HepG2 (cell line): ENCODE data around the gene KIAA1755. TPM values are rescaled to one million over a fixed set of nuclear protein-coding genes. Genes with fewer than 3 reads are reported as not detected.

ENCODE experiments used
- ATAC-seq: fragments of 200-7000 bp; cut with Tn5 transposase; 3 replicates; pipeline ENCODE4 v1.9.1; 2020; ENCODE audit warnings: mild to moderate bottlenecking, moderate library complexity
- BruUV-seq: library from RNA; stranded (reverse); fragments of 400-500 nt; replicated peaks from 2 replicates; lab custom pipeline; 2021; lab: Mats Ljungman, UMichigan
- CTCF ChIA-PET: fragments of 300-600 bp; formaldehyde crosslinking; extraction: SDS; loops from one replicate; lab custom pipeline; 2021; ENCODE audit warnings: low total read pairs, inconsistent platforms, low intra/inter-chr PET ratio; lab: Yijun Ruan, JAX
- POLR2A ChIA-PET: fragments of 350-600 bp; sonication (Branson Sonifier 250); formaldehyde crosslinking; loops from one replicate; lab custom pipeline; 2020; ENCODE audit warnings: antibody characterized with exemption, inconsistent platforms; lab: Yijun Ruan, JAX
- DNase-seq: peaks from one replicate; pipeline ENCODE4 v3.0.0-alpha.2; 2015; ENCODE audit warnings: low spot score
- FAIRE-seq: peaks from 3 replicates; lab custom pipeline; 2011; peaks lifted over from hg19 to GRCh38; lab: Jason Lieb, UNC
- H2AFZ ChIP-seq: one replicate; pipeline ENCODE4 v1.6.1; 2011; ENCODE audit warnings: low read length, inconsistent platforms
- H3K27ac ChIP-seq: fragments of 300-600 bp; 3 replicates; pipeline ENCODE4 v1.8.0; 2011; ENCODE audit warnings: mixed run types, mild to moderate bottlenecking, mixed read lengths, low read length, inconsistent platforms; ENCODE audit not compliant: insufficient read depth; ENCODE audit errors: extremely low read length
- H3K27me3 ChIP-seq, 2 experiments: fragments of 200-600 bp in 1 of 2; 2 replicates in 1 of 2; 3 replicates in 1 of 2; pipeline versions ENCODE4 v1.6.0 to v1.8.0; 2011; ENCODE audit warnings: low read length in 2 of 2, mild to moderate bottlenecking in 2 of 2, moderate library complexity in 2 of 2, inconsistent platforms in 1 of 2; ENCODE audit not compliant: insufficient read depth in 2 of 2, control insufficient read depth in 1 of 2
- H3K36me3 ChIP-seq, 2 experiments: fragments of 200-600 bp in 1 of 2; replicated peaks in 1 of 2; 2 replicates in 1 of 2; 3 replicates in 1 of 2; pipeline versions ENCODE4 v1.5.1 to v1.8.0; 2011; ENCODE audit warnings: low read length in 2 of 2, inconsistent platforms in 1 of 2; ENCODE audit not compliant: insufficient read depth in 2 of 2, control insufficient read depth in 1 of 2
- H3K4me1 ChIP-seq: 2 replicates; pipeline ENCODE4 v1.5.1; 2012; ENCODE audit warnings: low read length, inconsistent platforms; ENCODE audit not compliant: insufficient read depth
- H3K4me2 ChIP-seq: 2 replicates; pipeline ENCODE4 v1.6.0; 2011; ENCODE audit warnings: low read depth, low read length, inconsistent platforms
- H3K4me3 ChIP-seq, 3 experiments: fragments of 200-600 bp in 1 of 3; sonication (generic), shearing (Covaris generic) in 1 of 3; replicated peaks in 1 of 3; 2 replicates each; pipeline ENCODE4 v1.5.1; 2011 to 2016; ENCODE audit warnings: low read length in 3 of 3, inconsistent platforms in 2 of 3, low read depth in 2 of 3, mild to moderate bottlenecking in 2 of 3, control low read depth in 1 of 3, mixed read lengths in 1 of 3; ENCODE audit not compliant: insufficient read depth in 1 of 3
- H3K79me2 ChIP-seq: one replicate; pipeline ENCODE4 v1.6.1; 2011; ENCODE audit warnings: low read length, inconsistent platforms; ENCODE audit not compliant: insufficient read depth
- H3K9ac ChIP-seq: 2 replicates; pipeline ENCODE4 v1.6.0; 2011; ENCODE audit warnings: mild to moderate bottlenecking, low read depth, low read length, inconsistent platforms; ENCODE audit not compliant: insufficient read depth
- H3K9me3 ChIP-seq: 2 replicates; pipeline ENCODE4 v1.5.1; 2012; ENCODE audit warnings: mild to moderate bottlenecking, low read length
- H4K20me1 ChIP-seq: 2 replicates; pipeline ENCODE4 v1.6.0; 2011; ENCODE audit warnings: inconsistent platforms, mild to moderate bottlenecking, low read length, moderate library complexity; ENCODE audit not compliant: insufficient read depth
- FUBP1 ChIP-seq: sonication (generic); formaldehyde crosslinking; IDR thresholded peaks from 2 replicates; pipeline ENCODE4 v1.5.1; 2020; ENCODE audit warnings: missing genetic modification reagents, mild to moderate bottlenecking, borderline replicate concordance
- IKZF1 ChIP-seq: fragments of 450-650 bp; IDR thresholded peaks from 2 replicates; pipeline ENCODE4 v1.7.1; 2016
- POLR2AphosphoS2 ChIP-seq: IDR thresholded peaks from 2 replicates; pipeline ENCODE4 v1.6.1; 2011; ENCODE audit warnings: low read depth, low read length, improper control_type of control experiment
- RELA ChIP-seq: sonication (generic); formaldehyde crosslinking; IDR thresholded peaks from 2 replicates; pipeline ENCODE4 v1.4.0; 2020; ENCODE audit warnings: missing genetic modification reagents
- SMAD1 ChIP-seq: sonication (generic); formaldehyde crosslinking; IDR thresholded peaks from 2 replicates; pipeline ENCODE4 v1.4.0; 2020; ENCODE audit warnings: missing genetic modification reagents, low read depth, mild to moderate bottlenecking, borderline replicate concordance
- ZNF281 ChIP-seq: sonication (generic); formaldehyde crosslinking; IDR thresholded peaks from 2 replicates; pipeline ENCODE4 v1.4.0; 2020; ENCODE audit warnings: missing genetic modification reagents, borderline replicate concordance
- ZNF605 ChIP-seq: sonication (generic); formaldehyde crosslinking; IDR thresholded peaks from 2 replicates; pipeline ENCODE4 v1.8.0; 2022; ENCODE audit warnings: mild to moderate bottlenecking, missing genetic modification reagents
- WGBS: methylation state at CpG from one replicate; pipeline ENCODE4 v1.1.6; 2017; ENCODE audit warnings: low lambda C conversion rate; 5-methylcytosine and 5-hydroxymethylcytosine counted together
- in situ Hi-C: cut with HindIII; loops from 2 replicates; pipeline ENCODE4 v1.10.0; 2017; ENCODE audit warnings: low pct_unique_long_range_greater_than_20kb; ENCODE audit not compliant: extremely low pct_ligation_motif_present
- intact Hi-C: fragments of 100-400 bp; cut with micrococcal nuclease; formaldehyde crosslinking; loops from one replicate; pipeline ENCODE4 v1.10.0; 2022; ENCODE audit not compliant: unreplicated experiment
- polyA plus RNA-seq, 8 experiments: library from polyadenylated mRNA; depleted of rRNA in 3 of 8; stranded (reverse) in 7 of 8; unstranded in 1 of 8; fragments of >200 nt; fragmentation: Illumina TruSeq in 4 of 8; extraction: Trizol in 4 of 8; gene quantifications; 2 replicates each; pipeline versions ENCODE4 v1.2.1 to v1.2.3, GENCODE V29; 2011 to 2016; ENCODE audit warnings: low read depth in 4 of 8, missing spikeins in 1 of 8, mixed read lengths in 1 of 8; ENCODE audit not compliant: insufficient read depth in 1 of 8
- total RNA-seq, 5 experiments: library from RNA; depleted of rRNA; stranded (reverse); fragments of >200 nt; fragmentation: Illumina TruSeq; extraction: Trizol; gene quantifications; 2 replicates each; pipeline ENCODE4 v1.2.3, GENCODE V29; 2016; ENCODE audit warnings: low read depth in 1 of 5

Gene KIAA1755
- total and polyA plus RNA-seq, 2 of the 13 experiments (the other 11 are each of a cell fraction or from before 2014, with no cell fraction given), result 0.04 TPM; not detected in 1

- BruUV-seq, result no TSS peak
- H2AFZ ChIP-seq, result no peak overlapping the region
- 12% methylated on average over 7 of the region's 7 CpGs for WGBS
- H3K27ac ChIP-seq, result no peak overlapping the region
- ChIA-PET POLR2A (no interaction called here), CTCF (no interaction called here)
- DNase-seq (no peak), ATAC-seq (no peak), FAIRE-seq (no peak)
- peaks cover 4% of the 10 kb centered on the region; the same call in 1 of the 2 replicates for H4K20me1 ChIP-seq
- in situ Hi-C loops (loop anchor here (25.0 kb wide), 1 partner anchor 656 kb away; no protein-coding TSS in a partner anchor), intact Hi-C loops (no loop called here)
- H3K36me3 ChIP-seq, result no peaks in the 10 kb centered on the region
- no peaks in the 10 kb centered on the region for H3K79me2 ChIP-seq
- H3K27me3 ChIP-seq, result peaks cover 7 to 30% of the 10 kb centered on the region in 2 experiments; a peak in 4 of 5 replicates
- H3K4me1 ChIP-seq, result peaks cover 18% of the 10 kb centered on the region; the same call in 1 of the 2 replicates
- H3K4me3 ChIP-seq, result no peak overlapping the region
- TF ChIP-seq IKZF1 (no peak), ZNF281 (no peak), RELA (CRISPR knock-in tag) (no peak), POLR2AphosphoS2 (no peak), SMAD1 (no peak), FUBP1 (CRISPR knock-in tag) (no peak), ZNF605 (CRISPR knock-in tag) (no peak)
- no peak overlapping the region for H3K4me2 ChIP-seq
- no peak overlapping the region for H3K9ac ChIP-seq
- no peaks in the 10 kb centered on the region for H3K9me3 ChIP-seq
These were observed 42.0 kb downstream of the KIAA1755 start for GRCh38 chr20:38218566-38218885.
